HG03060 (cell line): ENCODE results near the gene MARCHF10.

ENCODE experiments used
- ATAC-seq: cut with Tn5 transposase; IDR thresholded peaks from one replicate; pipeline ENCODE4 v1.9.1; 2021; ENCODE audit warnings: low read depth, moderate number of reproducible peaks; ENCODE audit not compliant: unreplicated experiment

The MARCHF10 gene

GRCh38 chr17:62684179-62684578, 123.9 kb downstream of the MARCHF10 start:
- ATAC-seq = no peak

GRCh38 chr17:62681939-62682381, 126.2 kb downstream of the MARCHF10 start:
- no peak for ATAC-seq

- no peak for ATAC-seq
Observed at GRCh38 chr17:62681061-62681938, 126.8 kb downstream of the MARCHF10 start.

- no peak for ATAC-seq
Observed at GRCh38 chr17:62680541-62681052, 127.5 kb downstream of the MARCHF10 start.

- no peak for ATAC-seq
Observed at GRCh38 chr17:62679866-62680377, 128.2 kb downstream of the MARCHF10 start.

- ATAC-seq = no peak
Observed at GRCh38 chr17:62678214-62678919, 129.7 kb downstream of the MARCHF10 start.

- ATAC-seq = no peak
Observed at GRCh38 chr17:62676952-62677596, 131.0 kb downstream of the MARCHF10 start.

GRCh38 chr17:62676231-62676943, 131.7 kb downstream of the MARCHF10 start:
- ATAC-seq = no peak

GRCh38 chr17:62675701-62676100, 132.4 kb downstream of the MARCHF10 start:
- no peak for ATAC-seq

- ATAC-seq = no peak
Observed at GRCh38 chr17:62675260-62675659, 132.9 kb downstream of the MARCHF10 start.

GRCh38 chr17:62674841-62675240, 133.3 kb downstream of the MARCHF10 start:
- ATAC-seq = no peak

GRCh38 chr17:62674363-62674739, 133.8 kb downstream of the MARCHF10 start:
- no peak for ATAC-seq

- ATAC-seq = no peak
Observed at GRCh38 chr17:62673614-62674362, 134.3 kb downstream of the MARCHF10 start.

GRCh38 chr17:62672957-62673356, 135.2 kb downstream of the MARCHF10 start:
- no peak for ATAC-seq

- ATAC-seq = no peak
Observed at GRCh38 chr17:62671553-62671952, 136.6 kb downstream of the MARCHF10 start.

- ATAC-seq = no peak
Observed at GRCh38 chr17:62670202-62670821, 137.8 kb downstream of the MARCHF10 start.

GRCh38 chr17:62668091-62668804, 139.9 kb downstream of the MARCHF10 start:
- ATAC-seq = no peak

GRCh38 chr17:62666801-62667591, 141.1 kb downstream of the MARCHF10 start:
- ATAC-seq = no peak
